ENCODE results near the gene VAV3. TPM values are rescaled to one million over a fixed set of nuclear protein-coding genes. Genes with fewer than 3 reads are reported as not detected.

VAV3 gene
- 2.9 and 4.2 TPM in 2 replicates for total RNA-seq

GRCh38 chr1:107965110-107965991, at the start of gene VAV3:
Gene VAV3, minus strand, starts transcription at chr1:107965180. Its CDS starts 311 bp downstream, at chr1:107964869.

Small RNA genes within 50 kb of the gene (small RNA-seq; reads per million reads assigned to genes)
- not detected for gene MIR7852

Other genes with a start within 250 kb of the VAV3 start
- 48.1 and 54.4 TPM in 2 replicates for gene SLC25A24, start 235.2 kb upstream of the VAV3 start, total RNA-seq

Measured in hair follicle dermal papilla cell (primary cell).